CD4-positive, alpha-beta T cell treated with Interleukin-15 for 4 hours (primary cell): ENCODE measurements around the gene POGZ.

Source experiments
- DNase-seq: peaks from one replicate; pipeline ENCODE4 v3.0.0-alpha.2; 2020; ENCODE audit warnings: low spot score

Gene POGZ, protein sequence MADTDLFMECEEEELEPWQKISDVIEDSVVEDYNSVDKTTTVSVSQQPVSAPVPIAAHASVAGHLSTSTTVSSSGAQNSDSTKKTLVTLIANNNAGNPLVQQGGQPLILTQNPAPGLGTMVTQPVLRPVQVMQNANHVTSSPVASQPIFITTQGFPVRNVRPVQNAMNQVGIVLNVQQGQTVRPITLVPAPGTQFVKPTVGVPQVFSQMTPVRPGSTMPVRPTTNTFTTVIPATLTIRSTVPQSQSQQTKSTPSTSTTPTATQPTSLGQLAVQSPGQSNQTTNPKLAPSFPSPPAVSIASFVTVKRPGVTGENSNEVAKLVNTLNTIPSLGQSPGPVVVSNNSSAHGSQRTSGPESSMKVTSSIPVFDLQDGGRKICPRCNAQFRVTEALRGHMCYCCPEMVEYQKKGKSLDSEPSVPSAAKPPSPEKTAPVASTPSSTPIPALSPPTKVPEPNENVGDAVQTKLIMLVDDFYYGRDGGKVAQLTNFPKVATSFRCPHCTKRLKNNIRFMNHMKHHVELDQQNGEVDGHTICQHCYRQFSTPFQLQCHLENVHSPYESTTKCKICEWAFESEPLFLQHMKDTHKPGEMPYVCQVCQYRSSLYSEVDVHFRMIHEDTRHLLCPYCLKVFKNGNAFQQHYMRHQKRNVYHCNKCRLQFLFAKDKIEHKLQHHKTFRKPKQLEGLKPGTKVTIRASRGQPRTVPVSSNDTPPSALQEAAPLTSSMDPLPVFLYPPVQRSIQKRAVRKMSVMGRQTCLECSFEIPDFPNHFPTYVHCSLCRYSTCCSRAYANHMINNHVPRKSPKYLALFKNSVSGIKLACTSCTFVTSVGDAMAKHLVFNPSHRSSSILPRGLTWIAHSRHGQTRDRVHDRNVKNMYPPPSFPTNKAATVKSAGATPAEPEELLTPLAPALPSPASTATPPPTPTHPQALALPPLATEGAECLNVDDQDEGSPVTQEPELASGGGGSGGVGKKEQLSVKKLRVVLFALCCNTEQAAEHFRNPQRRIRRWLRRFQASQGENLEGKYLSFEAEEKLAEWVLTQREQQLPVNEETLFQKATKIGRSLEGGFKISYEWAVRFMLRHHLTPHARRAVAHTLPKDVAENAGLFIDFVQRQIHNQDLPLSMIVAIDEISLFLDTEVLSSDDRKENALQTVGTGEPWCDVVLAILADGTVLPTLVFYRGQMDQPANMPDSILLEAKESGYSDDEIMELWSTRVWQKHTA (N-terminal part only)

DNA sequence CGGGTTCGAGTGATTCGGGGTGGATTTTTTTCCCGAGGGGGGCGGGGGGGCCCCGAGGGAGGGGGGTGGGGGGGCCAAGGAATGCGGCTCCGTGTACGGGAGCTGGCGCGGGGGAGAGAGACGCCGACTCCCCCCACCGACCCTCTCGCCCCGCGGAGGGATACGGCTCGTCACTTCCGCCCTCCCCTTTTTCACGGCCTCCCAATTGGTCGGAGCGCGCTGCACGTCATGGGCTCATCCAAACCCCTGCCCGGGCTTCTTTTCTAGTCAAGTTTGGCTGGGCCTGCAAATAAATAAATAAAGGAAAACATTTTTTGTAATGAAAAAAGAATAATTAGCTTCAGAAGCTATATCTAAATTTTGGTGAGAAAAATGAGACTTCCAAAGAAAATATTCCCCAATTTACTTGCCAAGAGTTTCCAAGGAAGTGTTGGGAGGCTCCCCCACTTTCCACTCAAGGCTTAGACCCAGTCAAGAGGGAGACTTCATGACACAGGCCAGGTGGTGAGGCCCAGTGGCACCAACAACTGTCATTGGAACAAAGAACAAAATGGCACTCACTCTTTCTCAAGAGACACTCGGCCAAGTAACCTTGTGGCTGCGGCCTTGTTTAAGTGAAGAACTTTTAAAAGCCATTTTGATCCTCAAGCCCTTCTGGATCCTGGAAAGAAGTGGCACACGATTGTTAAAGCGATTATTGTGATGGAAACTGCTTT lies at the start of gene POGZ:
POGZ (minus strand) TSS at position 164 of the 716 bp plus-strand sequence. CDS start 17,290 bp downstream, outside the sequence.
- DNase-seq: peak; percentile 95

DNA sequence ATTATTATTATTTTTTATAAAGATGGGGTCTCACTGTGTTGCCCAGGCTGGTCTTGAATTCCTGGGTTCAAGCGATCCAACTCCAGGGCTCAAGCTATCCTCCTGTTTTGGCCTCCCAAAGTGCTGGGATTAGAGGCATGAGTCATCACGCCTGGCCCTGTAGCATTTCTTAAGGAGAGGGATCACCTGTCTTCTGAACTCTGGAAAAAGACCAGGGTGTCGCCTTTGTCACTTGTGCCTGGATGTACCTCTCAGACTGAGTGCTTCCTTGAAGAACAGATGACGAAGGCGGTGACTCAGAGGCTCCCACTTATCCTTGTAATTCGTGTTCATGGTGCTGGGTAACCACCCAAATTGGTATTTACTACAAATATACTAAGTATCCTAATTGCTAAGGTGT lies 49.5 kb upstream of the POGZ start:
- no peak for DNase-seq

DNA sequence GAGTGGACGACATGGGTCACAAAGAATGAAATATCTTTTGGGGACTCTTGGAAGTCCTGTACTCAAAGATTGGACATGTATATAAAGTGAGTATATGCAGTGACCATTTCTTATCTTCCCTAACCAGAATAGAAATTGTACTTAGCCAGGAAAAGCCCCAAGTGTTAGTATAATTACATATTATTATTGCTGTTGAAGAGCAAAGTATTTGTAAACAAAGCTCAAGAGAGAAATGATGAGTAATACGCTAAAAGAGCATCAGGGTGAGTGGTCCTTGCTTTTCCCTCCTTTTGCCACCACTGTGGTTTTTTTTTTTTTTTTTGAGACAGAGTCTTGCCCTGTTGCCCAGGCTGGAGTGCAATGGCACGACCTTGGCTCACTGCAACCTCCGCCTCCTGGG lies 45.5 kb upstream of the POGZ start:
- DNase-seq: no peak

DNA sequence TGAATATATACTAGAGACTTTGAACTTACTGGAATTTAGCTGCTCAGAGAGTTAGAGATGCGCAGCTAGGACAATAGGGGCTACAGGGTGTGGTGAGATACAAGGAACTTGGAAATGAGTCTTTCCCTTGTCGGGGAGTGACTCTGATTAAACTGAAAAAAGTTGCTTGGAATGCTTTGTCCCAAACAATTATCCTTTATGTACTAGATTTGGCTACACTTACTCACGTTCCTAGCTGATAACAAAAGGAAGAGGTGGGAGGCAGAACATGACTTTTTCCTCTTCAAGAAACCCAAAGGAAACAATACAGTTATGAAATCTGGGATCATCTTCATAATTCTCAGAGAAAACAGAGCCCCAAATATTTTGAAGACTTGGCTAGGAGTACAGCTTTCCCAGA lies 45.0 kb upstream of the POGZ start:
- DNase-seq: no peak

DNA sequence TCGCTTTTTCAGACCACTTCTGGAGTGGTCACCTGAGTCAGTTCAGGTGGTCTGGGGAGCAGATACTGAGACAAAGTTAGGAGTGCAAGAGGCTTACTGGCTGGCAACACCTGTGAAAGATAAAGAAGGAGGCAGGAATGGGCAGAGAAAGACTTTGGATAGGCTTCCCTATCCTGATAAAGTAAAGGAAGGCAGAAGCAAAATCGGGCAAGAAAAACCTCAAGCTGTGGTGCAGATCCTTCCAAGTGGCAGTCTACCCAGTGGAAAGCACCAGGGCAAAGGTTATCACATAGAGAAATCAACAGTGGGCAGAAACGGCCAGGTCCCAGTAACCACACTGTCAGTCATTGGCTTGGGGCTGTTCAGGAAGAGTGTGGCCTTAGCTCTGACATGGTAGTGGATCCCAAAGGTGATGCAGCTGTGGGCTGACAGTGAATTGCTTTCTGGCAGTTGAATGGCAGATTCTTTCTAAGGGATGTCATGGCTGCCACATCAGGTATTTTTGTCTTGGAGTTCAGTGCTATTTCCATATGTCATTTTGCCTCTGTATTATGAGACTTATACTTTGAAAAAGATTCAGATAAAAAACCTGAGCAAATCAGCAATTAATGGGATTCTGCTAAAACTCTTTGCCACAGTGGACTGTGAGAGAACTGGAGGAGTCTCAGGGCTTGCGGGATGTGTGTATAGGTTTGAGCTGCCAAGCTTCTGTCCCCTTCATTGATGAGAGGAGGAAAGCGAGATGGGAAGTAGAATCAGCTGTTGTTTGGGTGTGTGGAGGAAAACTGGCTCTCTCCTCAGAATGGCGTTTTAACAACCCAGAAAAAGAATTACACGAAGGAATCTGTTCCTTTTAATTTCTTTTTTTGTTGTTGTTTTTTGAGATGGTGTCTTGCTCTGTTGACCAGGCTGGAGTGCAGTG lies 43.8 kb upstream of the POGZ start:
- no peak for DNase-seq

DNA sequence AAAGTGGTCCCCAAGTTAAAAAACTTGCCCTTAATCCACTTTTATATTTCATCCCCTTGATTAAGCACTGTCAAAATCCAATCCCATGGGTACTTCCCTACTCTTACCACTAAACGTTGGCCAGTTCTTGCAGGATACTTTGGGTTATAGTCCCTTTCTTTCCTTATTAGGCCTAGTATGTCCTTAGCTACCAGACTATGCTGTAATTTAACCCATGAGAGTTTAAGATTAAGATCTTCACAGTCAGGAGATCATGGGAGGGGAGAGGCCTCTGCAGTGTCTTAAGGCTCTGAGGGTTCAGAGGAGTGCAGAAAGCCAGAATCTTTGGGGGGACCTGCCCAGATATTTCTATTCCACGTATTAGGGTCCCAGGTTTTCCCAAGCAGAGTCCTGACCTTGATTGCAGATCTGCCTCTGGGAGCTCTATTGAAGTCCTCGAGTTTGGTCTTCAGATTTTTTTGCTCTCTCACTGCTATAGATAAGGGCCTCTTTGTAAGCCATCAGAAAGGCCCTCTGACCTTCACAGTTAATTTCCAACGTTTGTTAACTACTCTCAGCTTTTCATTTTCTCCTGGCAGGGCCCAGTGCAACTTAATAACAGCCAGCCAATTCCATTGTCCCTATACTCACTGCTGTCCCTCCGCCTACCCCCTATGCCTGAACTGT lies 42.9 kb upstream of the POGZ start:
- DNase-seq: no peak

DNA sequence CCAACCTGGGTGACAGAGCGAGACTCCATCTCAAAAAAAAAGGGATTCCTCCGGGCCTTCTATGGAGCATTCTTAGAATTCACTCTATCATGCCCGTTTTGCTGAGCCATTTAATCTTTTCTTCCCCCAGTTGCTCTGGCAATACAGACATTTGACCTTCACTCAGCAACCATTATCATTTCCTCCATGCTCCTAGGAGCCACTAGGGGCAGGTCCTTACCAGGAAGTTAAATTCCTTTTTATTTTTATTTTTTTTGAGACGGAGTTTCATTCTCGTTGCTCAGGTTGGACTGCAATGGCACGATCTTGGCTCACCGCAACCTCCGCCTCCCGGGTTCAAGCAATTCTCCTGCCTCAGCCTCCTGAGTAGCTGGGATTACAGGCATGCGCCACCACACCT lies 42.2 kb upstream of the POGZ start:
- no peak for DNase-seq

DNA sequence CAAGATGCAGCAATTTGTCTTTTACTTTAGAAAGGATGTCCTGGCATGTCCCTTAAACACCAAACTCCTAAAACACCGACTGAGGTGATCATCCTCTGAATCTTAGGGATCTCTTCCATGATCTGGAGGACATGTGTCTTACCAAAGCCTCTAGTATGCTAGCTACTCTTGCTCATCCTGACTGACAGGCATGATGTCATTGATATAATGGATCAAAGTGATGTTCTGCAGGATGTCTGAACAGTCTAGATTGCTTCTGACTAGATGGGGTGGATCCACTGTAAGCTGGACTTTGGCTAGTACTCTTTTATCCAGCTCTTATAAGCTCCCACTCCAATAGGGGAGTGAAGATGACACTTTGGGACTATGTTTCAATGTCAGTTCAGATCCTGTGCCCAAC lies 40.6 kb upstream of the POGZ start:
- DNase-seq: no peak

DNA sequence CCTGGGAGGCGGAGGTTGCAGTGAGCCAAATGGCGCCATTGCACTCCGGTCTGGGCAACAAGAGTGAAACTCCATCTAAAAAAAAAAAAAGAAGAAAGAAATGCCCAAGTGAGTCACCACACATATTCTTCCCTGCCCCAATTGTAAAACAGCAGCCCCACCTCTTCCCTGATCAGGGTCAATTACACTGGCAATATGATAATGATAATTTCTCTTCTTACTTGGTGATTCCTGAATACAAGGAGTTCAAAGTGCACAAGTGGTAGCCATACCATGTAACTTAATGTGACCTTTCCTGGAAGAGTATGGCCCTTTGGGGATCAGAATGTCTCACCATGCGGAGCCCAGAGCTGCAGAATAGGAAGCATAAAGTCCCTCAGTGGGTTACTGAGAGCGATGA lies 40.1 kb upstream of the POGZ start:
- no peak for DNase-seq

DNA sequence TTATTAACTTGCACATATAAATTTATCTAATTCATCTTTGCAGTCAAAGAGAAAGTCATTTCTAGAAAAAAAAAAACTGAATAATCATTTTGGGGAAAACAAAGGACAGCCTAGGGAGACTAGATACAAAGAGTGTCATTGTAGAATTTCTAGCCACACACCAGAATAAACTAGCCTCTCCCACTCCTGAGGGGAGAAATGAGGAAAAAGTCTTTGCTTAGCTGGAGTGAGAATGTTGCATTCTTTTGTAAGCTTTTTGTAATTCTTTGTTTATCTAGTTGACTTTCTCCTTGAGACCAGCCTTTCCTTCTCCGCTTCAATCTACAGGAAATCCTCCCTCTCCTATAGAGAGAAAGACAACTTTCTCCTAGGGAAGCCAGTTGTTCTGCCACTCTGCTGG lies 36.0 kb upstream of the POGZ start:
- DNase-seq: no peak

DNA sequence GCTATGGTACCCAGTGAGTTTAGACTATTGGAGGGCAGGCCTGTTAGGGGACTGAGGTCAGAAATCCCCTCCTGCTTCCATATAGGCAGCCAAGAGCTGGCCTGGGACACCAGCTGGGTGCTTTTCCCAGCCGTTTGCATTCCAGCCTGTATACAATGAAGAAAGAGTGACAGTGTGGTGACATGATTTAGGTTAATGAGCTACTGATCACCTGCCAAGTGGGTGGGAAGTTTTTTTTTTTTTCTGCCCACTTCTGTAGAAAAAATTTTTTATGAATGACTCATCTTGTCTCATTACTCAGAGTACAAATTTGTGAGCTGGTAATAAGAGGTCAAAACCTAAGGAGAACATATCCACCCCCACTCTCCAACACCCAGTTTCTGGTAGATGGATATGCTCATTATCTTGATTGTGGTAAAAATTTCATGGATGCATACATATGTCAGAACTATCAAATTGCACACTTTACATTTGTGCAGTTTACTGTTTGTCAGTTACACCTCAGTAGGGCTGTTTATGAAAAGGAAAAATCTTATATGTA lies 35.5 kb upstream of the POGZ start:
- DNase-seq: no peak

DNA sequence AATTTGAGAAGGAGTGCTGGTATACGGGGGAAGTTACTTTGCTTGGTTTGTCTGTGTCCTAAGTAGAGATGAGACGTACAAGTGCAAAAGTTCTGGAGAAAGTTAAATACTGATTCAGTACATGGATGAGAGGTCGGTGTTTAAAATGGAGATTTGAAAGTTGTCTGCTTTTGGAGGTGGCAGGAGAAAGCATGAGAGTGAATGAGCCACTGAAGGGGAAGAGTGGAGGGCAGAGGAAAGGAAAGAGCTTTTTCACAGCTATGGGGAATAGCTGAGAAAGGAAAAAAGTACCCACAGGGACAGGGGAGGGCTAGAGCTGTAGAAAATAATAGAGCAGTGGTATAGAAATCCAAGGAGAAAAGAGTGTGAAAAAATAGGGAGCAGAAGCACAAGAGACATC lies 33.7 kb upstream of the POGZ start:
- DNase-seq: no peak

DNA sequence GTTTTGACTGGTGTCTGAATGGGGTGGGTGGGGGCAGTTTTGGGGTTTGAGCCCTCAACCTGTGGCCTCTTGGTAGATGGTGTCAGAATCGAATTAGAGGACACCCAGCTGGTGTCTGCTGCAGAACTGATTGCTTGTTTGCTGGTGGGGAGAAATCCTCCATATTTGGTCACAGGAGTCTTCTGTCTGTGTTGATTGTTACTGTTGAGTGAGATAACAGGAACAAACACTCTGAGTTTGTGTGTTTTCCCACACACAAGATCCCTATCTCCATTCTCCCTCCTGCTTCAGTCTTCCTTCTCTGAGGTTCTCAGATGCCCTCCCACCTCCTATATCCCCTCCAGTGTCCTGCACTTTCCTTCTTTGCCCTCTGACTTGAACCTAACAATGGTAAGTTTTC lies 32.8 kb upstream of the POGZ start:
- DNase-seq: no peak

DNA sequence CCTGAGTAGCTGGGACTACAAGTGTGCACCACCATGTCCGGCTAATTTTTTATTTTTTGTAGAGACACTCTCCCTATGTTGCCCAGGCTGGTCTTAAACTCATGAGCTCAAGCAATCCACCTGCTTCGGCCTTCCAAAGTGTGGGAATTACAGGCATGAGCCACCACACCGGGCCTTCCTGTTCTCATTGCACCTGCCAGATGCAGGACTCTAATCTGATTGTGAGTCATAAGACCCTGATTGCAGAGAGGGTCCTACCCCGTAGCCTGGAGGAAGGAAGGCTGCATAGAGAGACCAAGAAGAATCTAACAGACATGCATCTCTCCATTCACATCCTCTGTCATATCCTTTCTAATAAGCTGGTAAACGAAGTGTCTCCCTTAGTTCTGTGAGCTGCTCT lies 32.3 kb upstream of the POGZ start:
- DNase-seq: no peak

DNA sequence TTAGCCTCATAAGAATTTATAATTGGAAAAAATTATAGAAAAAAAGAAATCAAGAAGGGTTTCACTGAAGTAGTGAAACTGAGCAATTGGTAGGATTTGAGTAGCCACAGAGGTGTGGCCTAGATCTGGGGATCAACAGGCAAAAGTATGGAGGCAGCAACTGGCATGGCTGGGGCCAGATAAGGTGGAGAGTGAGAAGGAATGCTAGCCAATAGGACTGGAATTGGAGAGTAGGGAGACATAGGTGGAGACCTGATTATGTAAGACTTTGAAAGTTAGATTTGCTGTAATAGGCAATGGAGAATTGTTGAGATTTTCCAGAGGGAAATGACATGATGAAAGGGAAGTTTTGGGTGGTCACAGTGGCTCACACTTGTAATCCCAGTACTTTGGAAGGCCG lies 27.3 kb upstream of the POGZ start:
- DNase-seq: no peak

DNA sequence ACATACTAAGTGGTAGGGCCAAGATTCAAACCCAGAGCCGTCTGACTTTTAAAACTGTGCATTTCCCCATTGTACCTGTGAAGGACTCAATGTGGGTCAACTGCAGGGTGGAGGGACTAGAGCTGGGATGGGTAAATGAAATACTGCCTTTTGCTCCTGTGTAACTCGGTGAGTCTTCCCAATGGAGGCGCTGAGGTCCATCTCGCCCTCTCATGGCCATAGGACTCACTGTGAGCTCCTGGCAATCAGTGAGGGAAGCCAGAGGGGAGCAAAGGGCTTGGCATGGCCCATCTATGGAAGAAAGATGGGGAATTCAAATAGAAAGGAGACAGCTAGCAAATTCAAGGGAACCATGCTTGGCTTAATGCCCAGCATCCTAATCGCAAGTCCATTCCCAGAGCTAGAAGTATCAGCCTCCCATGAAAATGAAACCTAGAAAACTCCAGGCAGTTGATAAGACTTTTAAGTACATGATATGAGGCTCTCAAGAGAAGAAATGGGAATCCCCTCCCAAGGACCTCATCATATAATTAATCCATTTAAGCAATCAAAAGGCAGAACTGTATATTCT lies 26.5 kb upstream of the POGZ start:
- DNase-seq: no peak

DNA sequence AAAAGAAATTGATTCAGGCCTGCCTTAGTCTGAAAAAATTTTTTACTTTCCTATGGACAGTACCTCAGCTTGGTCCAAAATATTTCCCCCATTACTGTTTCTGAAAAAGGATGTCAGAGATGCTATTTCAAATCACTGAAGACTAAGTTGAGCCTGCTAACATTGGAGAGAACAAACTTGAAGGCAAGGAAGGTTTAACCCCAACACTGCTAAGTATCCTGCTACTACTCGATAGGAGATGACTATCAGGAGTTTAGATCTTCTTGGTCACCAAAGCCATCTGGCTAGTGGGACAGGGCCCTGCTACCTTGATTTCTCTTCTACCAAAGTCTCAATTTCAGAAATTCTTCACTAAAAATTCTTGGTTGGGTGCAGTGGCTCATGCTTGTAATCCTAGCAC lies 22.7 kb upstream of the POGZ start:
- no peak for DNase-seq

DNA sequence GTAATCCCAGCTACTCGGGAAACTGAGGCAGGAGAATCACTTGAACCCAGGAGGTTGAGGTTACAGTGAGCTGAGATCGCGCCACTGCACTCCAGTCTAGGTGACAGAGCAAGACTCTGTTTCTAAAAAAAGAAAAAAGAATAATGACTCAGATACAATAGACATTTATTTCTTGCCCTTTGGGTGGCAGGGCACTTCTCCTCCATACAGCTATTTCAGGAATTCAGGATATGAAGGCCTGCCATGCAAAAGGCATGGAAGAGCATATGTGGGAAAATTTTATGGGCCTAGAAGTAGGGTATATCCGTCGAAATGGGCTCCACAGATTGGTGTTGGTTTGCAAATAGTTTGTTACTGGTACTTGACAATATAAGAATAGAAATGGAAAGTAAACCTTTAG lies 20.2 kb upstream of the POGZ start:
- DNase-seq: no peak

DNA sequence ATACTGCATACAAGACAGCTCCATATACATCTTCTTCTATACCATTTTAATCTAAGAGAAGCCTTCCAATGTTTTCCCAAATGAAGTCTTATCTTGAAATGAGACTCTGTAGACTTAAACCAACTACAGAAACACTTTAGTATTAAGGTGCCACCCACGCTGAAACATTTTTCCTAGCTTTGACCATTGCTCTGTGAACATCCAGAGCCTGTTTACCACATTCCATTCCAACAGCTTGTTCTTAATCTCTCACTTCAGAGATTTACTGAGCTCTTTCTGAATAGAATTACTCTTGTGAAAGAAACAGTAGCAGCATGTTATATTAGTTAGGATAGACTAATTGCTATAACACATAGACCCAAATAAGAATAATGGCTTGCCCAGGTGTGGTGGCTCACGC lies 19.6 kb upstream of the POGZ start:
- no peak for DNase-seq
